Type B pancreatic cell (in vitro differentiated cells): Measurements from ENCODE around the gene MPZL3. TPM values are rescaled to one million over a fixed set of nuclear protein-coding genes. Genes with fewer than 3 reads are reported as not detected.

Experiments
- DNase-seq: peaks from one replicate; pipeline ENCODE4 v3.0.0; 2021; ENCODE audit warnings: mixed read lengths; ENCODE audit not compliant: unreplicated experiment; ENCODE audit errors: extremely low spot score
- H3K27ac Mint-ChIP-seq: 2 replicates; pipeline ENCODE4 v1.8.0; 2021; ENCODE audit warnings: mild to moderate bottlenecking, mixed read lengths
- H3K27me3 Mint-ChIP-seq: 2 replicates; pipeline ENCODE4 v1.8.0; 2021; ENCODE audit warnings: mixed read lengths
- H3K36me3 Mint-ChIP-seq: 2 replicates; pipeline ENCODE4 v1.8.0; 2021; ENCODE audit warnings: mixed read lengths
- H3K4me1 Mint-ChIP-seq: one replicate; pipeline ENCODE4 v1.8.0; 2021; ENCODE audit warnings: mixed read lengths; ENCODE audit not compliant: unreplicated experiment
- H3K4me3 Mint-ChIP-seq: 2 replicates; pipeline ENCODE4 v1.8.0; 2021; ENCODE audit warnings: mild to moderate bottlenecking, mixed read lengths
- H3K9me3 Mint-ChIP-seq: 2 replicates; pipeline ENCODE4 v1.8.0; 2021; ENCODE audit warnings: mixed read lengths
- CTCF ChIP-seq: fragments of 200-600 bp; sonication (generic); conservative IDR thresholded peaks from 2 replicates; pipeline ENCODE4 v1.5.0; 2021; ENCODE audit warnings: antibody characterized with exemption, mild to moderate bottlenecking
- total RNA-seq: library from RNA; stranded (reverse); gene quantifications from 2 replicates; pipeline ENCODE4 v1.2.1, GENCODE V29; 2021; ENCODE audit warnings: low replicate concordance

Gene MPZL3
- total RNA-seq, 1 donor from 2014 or later: 10.2 TPM

GRCh38 chr11:118215765-118216164 lies 36.4 kb downstream of the MPZL3 start:
- TF ChIP-seq CTCF: no peak
- no peak for DNase-seq
- Mint-ChIP-seq H3K4me1 (peaks cover 5% of the 10 kb centered on the region), H3K4me3 (no peak overlapping the region), H3K27me3 (peaks cover 57% of the 10 kb centered on the region), H3K36me3 (no peaks in the 10 kb centered on the region), H3K9me3 (no peaks in the 10 kb centered on the region), H3K27ac (no peak overlapping the region)

GRCh38 chr11:118215262-118215661 lies 36.9 kb downstream of the MPZL3 start:
- TF ChIP-seq CTCF: no peak
- peaks cover 61% of the 10 kb centered on the region for H3K27me3 Mint-ChIP-seq
- DNase-seq: no peak

GRCh38 chr11:118214210-118214914 lies 37.8 kb downstream of the MPZL3 start:
- Mint-ChIP-seq H3K4me1 (peaks cover 5% of the 10 kb centered on the region), H3K36me3 (no peaks in the 10 kb centered on the region), H3K9me3 (no peaks in the 10 kb centered on the region), H3K4me3 (no peak overlapping the region), H3K27ac (peak overlapping the region; percentile 73), H3K27me3 (peaks cover 55% of the 10 kb centered on the region)
- TF ChIP-seq CTCF: no peak
- no peak for DNase-seq

More at GRCh38 chr11:118215262-118215661, 36.9 kb downstream of the MPZL3 start:
- H3K27ac Mint-ChIP-seq: no peak overlapping the region
- H3K4me3 Mint-ChIP-seq: no peak overlapping the region
- peaks cover 5% of the 10 kb centered on the region for H3K4me1 Mint-ChIP-seq
- no peaks in the 10 kb centered on the region for H3K9me3 Mint-ChIP-seq
- no peaks in the 10 kb centered on the region for H3K36me3 Mint-ChIP-seq

GRCh38 chr11:118213781-118214180 lies 38.4 kb downstream of the MPZL3 start:
- Mint-ChIP-seq H3K4me3 (no peak overlapping the region), H3K36me3 (no peaks in the 10 kb centered on the region), H3K9me3 (no peaks in the 10 kb centered on the region), H3K4me1 (peaks cover 5% of the 10 kb centered on the region), H3K27me3 (peaks cover 49% of the 10 kb centered on the region), H3K27ac (peak overlapping the region; percentile 73)
- no peak for DNase-seq
- no peak for TF ChIP-seq CTCF

- Mint-ChIP-seq H3K36me3 (no peaks in the 10 kb centered on the region), H3K4me1 (peaks cover 5% of the 10 kb centered on the region), H3K27me3 (peaks cover 50% of the 10 kb centered on the region), H3K4me3 (no peak overlapping the region), H3K27ac (no peak overlapping the region), H3K9me3 (no peaks in the 10 kb centered on the region)
- no peak for DNase-seq
- no peak for TF ChIP-seq CTCF
Observed at GRCh38 chr11:118213201-118213600, 39.0 kb downstream of the MPZL3 start.
